HG03378 (cell line): ENCODE measurements around the gene KRTAP10-5.
"Not testable (repeated sequence)": the region's sequence is repeated elsewhere in the genome, so short reads cannot be mapped to it uniquely, and the experiment has no call there.

ENCODE experiments used
- ATAC-seq: cut with Tn5 transposase; IDR thresholded peaks from one replicate; pipeline ENCODE4 v1.9.1; 2021; ENCODE audit warnings: mild to moderate bottlenecking, moderate library complexity; ENCODE audit not compliant: unreplicated experiment

The KRTAP10-5 gene

DNA sequence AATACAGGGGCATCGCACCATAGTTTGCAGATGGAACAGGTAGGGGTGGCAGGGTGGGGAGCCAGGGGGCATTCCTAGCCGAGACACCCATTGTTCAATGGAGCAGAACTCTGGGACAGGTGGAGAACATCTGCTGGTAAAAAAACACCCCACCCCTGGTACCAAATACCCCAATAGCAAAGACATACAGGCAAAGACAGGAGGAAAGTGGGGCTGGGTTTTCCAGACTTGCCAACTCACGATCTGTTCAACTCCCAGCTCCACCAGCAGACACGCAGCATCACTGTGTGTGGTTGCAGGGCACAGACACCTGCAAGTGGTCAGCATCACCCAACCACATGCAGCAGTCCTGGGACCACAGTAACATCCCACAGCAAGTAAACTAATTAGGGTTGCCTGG is 31.1 kb upstream of the KRTAP10-5 start:
- ATAC-seq, result no peak

DNA sequence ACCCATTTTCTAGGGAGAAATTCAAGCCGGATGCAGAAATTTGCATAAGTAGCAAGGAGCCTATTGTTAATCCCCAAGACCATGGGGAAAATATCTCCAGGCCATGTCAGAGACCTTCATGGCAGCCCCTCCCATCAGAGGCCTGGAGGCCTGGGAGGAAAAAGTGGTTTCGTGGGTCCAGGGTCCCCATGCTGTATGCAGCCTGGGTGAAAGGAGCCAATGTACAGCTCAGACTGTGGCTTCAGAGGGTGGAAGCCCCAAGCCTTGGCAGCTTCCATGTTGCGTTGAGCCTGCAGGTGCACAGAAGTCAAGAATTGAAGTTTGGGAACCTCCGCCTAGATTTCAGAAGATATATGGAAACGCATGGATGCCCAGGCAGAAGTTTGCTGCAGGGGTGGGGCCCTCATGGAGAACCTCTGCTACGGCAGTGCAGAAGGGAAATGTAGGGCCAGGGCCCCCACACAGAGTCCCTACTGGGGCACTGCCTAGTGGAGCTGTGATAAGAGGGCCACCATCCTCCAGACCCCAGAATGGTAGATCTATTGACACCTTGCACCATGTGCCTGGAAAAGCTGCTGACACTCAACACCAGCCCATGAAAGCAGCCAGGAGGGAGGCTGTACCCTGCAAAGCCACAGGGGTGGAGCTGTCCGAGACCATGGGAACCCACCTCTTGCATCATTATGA is 29.9 kb upstream of the KRTAP10-5 start:
- not testable (repeated sequence) for ATAC-seq

- ATAC-seq, result no peak
Measured at GRCh38 chr21:44609193-44609592, 28.8 kb upstream of the KRTAP10-5 start.

DNA sequence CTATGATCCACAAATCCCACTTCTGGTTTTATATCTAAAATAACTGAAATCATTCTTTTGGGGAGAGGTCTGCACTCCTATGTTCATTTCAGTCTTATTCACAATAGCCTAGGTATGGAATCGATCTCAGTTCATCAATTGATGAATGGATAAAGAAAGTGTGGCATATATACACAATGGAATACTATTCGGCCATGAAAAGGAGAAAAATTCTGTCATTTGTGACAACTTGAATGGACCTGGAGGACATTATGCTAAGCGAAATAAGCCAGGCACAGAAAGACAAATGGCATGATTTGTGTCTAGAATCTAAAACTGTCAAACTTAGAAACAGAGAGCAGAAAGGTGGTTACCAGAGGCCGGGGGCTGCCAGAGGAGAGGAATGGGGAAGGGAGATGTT is 26.1 kb upstream of the KRTAP10-5 start:
- no peak for ATAC-seq

GRCh38 chr21:44603911-44604310 is 23.5 kb upstream of the KRTAP10-5 start:
- ATAC-seq, result no peak

- no peak for ATAC-seq
Measured at GRCh38 chr21:44603109-44603875, 22.9 kb upstream of the KRTAP10-5 start.

- no peak for ATAC-seq
Measured at GRCh38 chr21:44602463-44602850, 22.1 kb upstream of the KRTAP10-5 start.

- no peak for ATAC-seq
Measured at GRCh38 chr21:44601596-44602462, 21.4 kb upstream of the KRTAP10-5 start.

GRCh38 chr21:44601091-44601490 is 20.7 kb upstream of the KRTAP10-5 start:
- ATAC-seq, result not testable (repeated sequence)

DNA sequence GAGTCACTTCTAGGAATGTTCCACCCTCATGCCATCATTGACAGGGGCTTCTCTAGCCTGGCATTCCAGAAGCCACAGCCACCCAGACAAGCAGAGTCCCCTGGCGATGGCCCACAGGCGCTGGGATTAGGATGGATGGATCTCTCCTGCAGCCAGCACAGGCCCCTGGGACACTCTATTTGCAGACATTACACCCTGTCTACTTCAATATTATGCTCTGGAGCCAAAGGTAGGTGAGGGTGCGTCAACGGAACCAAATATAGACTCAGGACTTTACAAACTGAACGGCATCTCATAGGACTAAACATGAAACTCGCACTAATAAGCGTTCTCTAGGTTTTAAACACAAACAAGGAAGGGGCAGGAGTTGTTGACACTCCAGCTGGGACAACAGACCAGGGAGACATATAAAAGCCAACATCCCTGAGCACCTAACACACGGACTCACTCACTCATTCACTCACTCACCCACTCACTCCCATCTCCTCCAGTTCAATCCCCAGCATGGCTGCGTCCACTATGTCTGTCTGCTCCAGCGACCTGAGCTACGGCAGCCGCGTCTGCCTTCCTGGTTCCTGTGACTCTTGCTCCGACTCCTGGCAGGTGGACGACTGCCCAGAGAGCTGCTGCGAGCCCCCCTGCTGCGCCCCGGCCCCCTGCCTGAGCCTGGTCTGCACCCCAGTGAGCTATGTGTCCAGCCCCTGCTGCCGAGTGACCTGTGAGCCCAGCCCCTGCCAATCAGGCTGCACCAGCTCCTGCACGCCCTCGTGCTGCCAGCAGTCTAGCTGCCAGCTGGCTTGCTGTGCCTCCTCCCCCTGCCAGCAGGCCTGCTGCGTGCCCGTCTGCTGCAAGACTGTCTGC is 19.9 kb upstream of the KRTAP10-5 start, which contains the start of gene KRTAP10-7:
Gene KRTAP10-7, plus strand, starts transcription at position 480 of the 861 bp plus-strand sequence. Its CDS starts 25 bp downstream, at position 505.
- ATAC-seq, result not testable (repeated sequence)

- ATAC-seq, result no peak
Measured at GRCh38 chr21:44599264-44600029, 19.0 kb upstream of the KRTAP10-5 start.

- no peak for ATAC-seq
Measured at GRCh38 chr21:44598061-44598460, 17.7 kb upstream of the KRTAP10-5 start.

DNA sequence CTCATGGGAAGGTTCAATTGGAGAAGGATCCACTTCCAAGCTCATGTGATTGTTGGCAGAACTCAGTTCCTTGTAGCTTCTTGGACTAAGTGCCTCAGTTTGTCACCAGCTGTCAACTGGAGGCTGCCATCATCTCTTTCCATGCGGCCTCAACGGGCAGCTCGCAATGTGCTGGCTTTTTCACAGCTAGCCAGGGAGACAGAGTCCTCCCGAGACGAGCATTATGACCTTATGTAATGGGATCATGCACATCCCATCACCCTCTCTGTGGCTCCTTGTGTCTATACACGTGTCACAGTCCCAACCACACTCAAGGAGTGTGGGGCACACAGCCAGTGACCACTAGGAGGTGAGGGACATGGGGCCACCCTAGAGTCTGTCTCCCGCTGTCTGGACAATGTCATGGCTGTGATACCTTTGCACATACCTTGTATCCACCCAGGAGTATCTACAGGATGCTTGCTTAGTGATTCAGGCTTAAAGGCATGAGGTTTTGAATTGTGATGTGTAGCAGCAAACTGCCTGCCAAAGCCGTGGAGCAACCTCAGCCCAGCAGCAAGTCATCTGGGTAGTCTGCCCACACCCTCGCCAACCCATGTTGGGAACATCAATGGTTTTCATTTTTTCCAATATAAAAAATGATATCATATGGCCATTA is 15.8 kb upstream of the KRTAP10-5 start:
- no peak for ATAC-seq

DNA sequence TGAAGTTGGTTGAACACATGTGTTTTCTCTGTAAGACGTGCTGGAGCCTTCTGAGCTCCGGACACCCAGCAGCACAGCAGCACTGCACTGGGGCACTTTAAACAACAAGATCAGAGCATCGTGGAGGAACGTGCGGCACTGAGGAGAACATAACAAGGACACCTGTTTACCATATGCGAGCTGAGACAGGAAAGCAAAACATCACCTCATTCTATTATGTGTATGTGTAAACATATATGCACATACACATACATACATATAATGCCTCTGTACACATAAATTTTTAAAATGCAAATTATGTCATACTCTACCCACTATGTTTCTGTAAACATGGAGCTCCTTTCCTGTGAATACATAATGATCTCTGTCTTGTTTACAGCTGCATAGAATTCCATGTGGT is 15.1 kb upstream of the KRTAP10-5 start:
- no peak for ATAC-seq

DNA sequence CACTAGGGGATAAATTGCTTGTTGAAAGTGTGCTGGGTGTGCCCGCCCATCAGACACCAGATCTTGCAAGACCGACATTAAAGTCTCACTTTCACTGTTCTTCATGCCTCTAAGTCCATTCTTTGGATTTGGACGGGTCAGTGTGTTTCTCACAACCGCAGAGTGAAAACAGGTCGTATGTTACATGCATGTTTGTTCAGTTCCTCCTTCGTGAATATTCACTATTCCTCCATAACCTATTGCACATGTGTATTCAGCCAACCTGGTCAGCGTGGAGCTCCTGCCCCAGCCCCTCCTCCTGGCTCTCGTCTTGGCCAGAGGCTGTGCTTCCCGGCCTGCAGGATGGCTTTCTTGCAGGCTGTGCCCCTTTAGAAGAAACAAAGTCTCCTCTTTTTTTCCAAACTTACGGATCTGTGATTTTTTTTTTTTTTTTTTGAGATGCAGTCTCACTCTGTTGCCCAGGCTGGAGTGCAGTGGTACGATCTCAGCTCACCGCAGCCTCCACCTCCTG is 14.1 kb upstream of the KRTAP10-5 start:
- no peak for ATAC-seq

DNA sequence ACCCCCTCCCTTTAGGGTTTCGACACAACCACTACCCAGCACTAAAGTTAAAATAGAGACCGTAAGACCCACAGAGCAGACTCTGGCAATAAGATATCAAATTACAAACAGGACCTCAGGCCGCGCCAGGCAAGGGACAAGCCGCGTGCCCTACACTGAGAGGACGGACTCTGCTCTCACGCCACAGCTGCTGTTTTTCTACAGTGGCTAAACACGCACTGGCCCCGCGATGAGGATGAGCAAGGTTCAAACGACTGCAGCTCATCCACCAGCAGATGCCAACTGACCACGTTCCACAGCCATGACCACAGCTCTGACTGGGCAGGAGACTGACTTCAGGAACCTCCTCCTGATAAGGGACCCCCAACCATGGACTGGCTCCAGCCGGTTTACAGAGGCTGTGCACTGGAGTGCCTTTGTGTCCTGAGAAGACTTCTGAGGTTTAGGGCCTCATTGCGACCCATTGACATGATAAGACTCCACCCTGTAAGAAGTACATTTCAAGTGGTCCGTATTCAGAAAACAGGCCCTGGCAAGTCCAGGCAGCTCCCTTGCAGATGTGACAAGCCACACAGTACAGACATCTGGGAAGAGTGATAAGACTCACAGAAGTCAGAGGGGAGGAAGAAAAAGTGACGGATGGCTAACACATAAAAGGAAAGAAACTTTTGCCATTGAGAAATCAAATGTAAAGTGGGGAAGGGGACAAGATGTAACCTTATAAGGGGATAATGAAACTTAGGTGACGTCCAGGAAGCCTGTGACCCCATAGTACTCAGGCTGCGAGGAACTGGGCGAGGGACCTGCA is 13.4 kb upstream of the KRTAP10-5 start:
- ATAC-seq, result no peak

DNA sequence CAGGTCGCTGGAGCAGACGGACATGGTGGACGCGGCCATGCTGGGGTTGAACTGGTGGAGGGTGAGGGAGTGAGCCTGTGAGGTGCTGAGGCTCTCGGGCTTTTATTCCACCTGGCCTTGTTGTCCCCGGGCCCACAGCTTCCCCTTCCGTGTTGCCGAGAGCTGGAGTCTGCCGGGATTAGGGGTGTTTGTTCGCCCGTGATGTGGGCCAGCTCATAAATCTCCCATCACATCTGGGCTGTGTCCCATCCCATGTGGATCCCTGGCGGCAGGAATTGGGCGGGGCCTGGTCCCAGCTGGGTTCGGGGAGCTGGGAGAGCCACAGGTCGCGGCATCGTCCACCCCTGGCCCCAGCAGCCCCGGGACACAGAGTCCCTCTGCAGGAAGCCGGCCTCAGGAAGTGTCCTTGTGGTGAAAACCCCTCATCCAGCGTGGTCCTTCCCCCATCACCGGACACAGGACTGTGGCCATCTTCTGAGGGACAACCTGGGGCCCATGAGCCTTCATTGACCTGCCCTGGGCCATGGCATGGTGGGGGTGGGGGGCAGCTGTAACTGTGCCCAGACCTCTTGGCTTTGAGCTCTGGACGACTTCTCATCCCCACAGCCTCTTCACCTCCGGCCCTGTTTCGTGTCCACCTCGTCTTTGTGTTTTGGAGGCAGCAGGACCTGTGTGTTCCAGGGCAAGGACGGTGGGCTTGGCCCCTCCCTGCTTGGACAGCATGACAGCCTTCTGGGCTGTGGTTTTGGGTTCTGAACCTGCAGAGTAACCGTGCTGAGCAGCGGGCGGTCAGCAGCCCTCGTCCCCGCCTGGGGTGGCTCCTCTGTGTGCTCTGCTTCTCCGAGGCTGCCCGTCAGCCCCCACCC is 12.3 kb upstream of the KRTAP10-5 start, which contains the start of gene KRTAP10-6:
Gene KRTAP10-6, minus strand, starts transcription at position 60 of the 866 bp plus-strand sequence. Its CDS starts 21 bp downstream, at position 39.
- ATAC-seq, result no peak
